Measurements from ENCODE around the gene SLC22A3.
"Not testable (repeated sequence)": the region's sequence is repeated elsewhere in the genome, so short reads cannot be mapped to it uniquely, and the experiment has no call there.

The SLC22A3 gene

DNA sequence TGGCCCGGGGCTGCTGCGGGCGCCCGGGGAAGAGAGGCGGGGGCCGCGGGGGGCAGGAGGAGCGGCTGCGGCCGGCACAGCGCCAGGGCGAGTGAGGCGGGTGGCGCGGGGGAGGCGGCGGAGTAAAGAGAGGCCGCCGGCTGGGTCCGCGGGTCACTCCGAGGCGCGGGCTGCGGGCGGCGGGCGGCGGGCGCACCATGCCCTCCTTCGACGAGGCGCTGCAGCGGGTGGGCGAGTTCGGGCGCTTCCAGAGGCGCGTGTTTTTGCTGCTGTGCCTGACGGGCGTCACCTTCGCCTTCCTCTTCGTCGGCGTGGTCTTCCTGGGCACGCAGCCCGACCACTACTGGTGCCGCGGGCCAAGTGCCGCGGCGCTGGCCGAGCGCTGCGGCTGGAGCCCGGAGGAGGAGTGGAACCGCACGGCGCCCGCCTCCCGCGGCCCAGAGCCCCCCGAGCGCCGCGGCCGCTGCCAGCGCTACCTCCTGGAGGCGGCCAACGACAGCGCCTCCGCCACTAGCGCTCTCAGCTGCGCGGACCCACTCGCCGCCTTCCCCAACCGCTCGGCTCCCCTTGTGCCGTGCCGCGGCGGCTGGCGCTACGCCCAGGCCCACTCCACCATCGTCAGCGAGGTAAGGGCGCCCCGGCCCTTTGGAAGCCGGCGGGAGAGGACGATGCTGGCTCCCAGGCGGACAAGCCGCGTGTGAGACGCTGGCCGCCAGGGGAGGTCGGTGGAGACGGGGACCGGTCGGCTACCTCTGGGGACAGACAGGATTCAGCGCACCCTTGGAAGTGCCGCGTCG lies at the start of gene SLC22A3:
SLC22A3 (plus strand) TSS at position 156 of the 797 bp plus-strand sequence; CDS start at position 198, 42 bp downstream.
- Histone ChIP-seq H3K27ac (no peak within 1 kb of the TSS), H3K4me3 (ENCODE audit: low read depth in 1 of 2, low read length in 1 of 2) (no peak within 1 kb of the TSS)
- no peak for TF ChIP-seq CTCF (IDR thresholded peaks at IDR 0.05)

DNA sequence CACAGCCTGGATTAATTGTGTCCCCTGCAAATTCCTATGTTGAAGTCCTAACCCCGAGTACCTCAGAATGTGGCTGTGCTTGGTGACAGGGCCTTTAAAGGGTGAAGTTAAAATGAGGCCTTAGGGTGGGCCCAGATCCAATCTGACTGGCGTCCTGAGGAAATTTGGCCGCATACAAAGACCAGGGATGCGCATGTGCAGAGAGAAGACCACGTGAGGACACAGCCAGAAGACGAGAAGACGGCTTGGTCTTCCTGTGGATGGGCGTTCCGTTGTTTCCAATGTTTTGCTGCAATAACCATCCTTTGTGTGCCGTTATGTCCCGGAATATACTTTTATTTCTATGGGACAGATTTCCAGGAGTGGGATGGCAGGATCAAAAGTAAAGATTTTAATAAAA lies 48.6 kb upstream of the SLC22A3 start:
- H3K4me3 ChIP-seq (ENCODE audit: low read depth in 1 of 2, low read length in 1 of 2) = no peak overlapping the region
- no peaks in the 10 kb centered on the region for H3K36me3 ChIP-seq
- no peaks in the 10 kb centered on the region for H3K9me3 ChIP-seq
- H3K27me3 ChIP-seq = no peaks in the 10 kb centered on the region
- no peaks in the 10 kb centered on the region for H3K4me1 ChIP-seq (ENCODE audit: control insufficient read depth in 1 of 2, insufficient read depth in 1 of 2, low read depth in 1 of 2, low read length in 1 of 2)
- no peak for TF ChIP-seq CTCF (IDR thresholded peaks at IDR 0.05)
- no peak overlapping the region for H3K27ac ChIP-seq

More for the DNA sequence above, at the start of gene SLC22A3:
- no peaks in the 10 kb centered on the region for H3K4me1 ChIP-seq (ENCODE audit: control insufficient read depth in 1 of 2, insufficient read depth in 1 of 2, low read depth in 1 of 2, low read length in 1 of 2)
- H3K9me3 ChIP-seq = no peaks in the 10 kb centered on the region
- no peaks in the 10 kb centered on the region for H3K36me3 ChIP-seq
- H3K27me3 ChIP-seq = peaks cover 82% of the 10 kb centered on the region

DNA sequence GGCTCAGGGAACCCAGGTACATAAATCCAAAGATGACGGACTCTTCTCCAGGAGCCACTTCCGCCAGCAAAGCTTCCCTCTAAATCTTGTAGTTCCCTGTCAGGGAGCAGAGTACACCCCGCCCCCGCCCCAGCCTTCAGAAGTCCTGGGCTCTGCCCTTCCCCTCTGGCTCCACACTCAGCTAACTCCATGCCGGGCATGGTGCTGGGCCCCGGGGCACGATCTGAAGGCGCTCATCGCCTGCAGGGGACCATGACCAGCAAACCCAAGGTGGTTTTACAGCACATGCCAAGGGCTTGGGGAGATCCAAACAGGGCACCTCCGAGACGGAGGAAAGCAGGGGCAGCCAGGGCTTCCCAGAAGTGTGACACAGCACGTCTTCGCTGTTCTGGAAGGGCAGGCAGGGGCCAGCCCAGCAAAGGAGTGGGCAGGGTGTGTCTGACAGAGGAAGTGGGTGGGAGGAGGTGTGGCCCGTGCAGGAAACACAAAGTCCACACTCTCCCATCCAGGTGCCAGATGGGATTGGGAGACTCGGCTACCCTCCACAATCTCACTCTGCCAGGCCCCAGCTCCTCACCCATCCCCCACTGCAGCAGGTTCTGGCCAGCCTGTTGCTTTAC lies 48.0 kb upstream of the SLC22A3 start:
- H3K4me1 ChIP-seq (ENCODE audit: control insufficient read depth in 1 of 2, insufficient read depth in 1 of 2, low read depth in 1 of 2, low read length in 1 of 2) = no peaks in the 10 kb centered on the region
- no peak for TF ChIP-seq CTCF (IDR thresholded peaks at IDR 0.05)
- no peak overlapping the region for H3K27ac ChIP-seq
- H3K4me3 ChIP-seq (ENCODE audit: low read depth in 1 of 2, low read length in 1 of 2) = no peak overlapping the region
- no peaks in the 10 kb centered on the region for H3K9me3 ChIP-seq
- H3K27me3 ChIP-seq = no peaks in the 10 kb centered on the region
- H3K36me3 ChIP-seq = no peaks in the 10 kb centered on the region

- Histone ChIP-seq H3K27ac (no peak overlapping the region), H3K4me3 (ENCODE audit: low read depth in 1 of 2, low read length in 1 of 2) (no peak overlapping the region)
- no peak for TF ChIP-seq CTCF (IDR thresholded peaks at IDR 0.05)
Observed at GRCh38 chr6:160301339-160301738, 46.8 kb upstream of the SLC22A3 start.

GRCh38 chr6:160302431-160303082 lies 45.6 kb upstream of the SLC22A3 start:
- H3K4me3 ChIP-seq (ENCODE audit: low read depth in 1 of 2, low read length in 1 of 2); H3K27ac ChIP-seq; H3K4me1 ChIP-seq (ENCODE audit: control insufficient read depth in 1 of 2, insufficient read depth in 1 of 2, low read depth in 1 of 2, low read length in 1 of 2); H3K9me3 ChIP-seq; H3K27me3 ChIP-seq; H3K36me3 ChIP-seq: not testable (repeated sequence)

More at GRCh38 chr6:160301339-160301738, 46.8 kb upstream of the SLC22A3 start:
- no peaks in the 10 kb centered on the region for H3K9me3 ChIP-seq
- no peaks in the 10 kb centered on the region for H3K36me3 ChIP-seq
- H3K4me1 ChIP-seq (ENCODE audit: control insufficient read depth in 1 of 2, insufficient read depth in 1 of 2, low read depth in 1 of 2, low read length in 1 of 2) = no peaks in the 10 kb centered on the region
- no peaks in the 10 kb centered on the region for H3K27me3 ChIP-seq

- Histone ChIP-seq H3K36me3 (no peaks in the 10 kb centered on the region), H3K4me3 (ENCODE audit: low read depth in 1 of 2, low read length in 1 of 2) (no peak overlapping the region), H3K27me3 (no peaks in the 10 kb centered on the region), H3K4me1 (ENCODE audit: control insufficient read depth in 1 of 2, insufficient read depth in 1 of 2, low read depth in 1 of 2, low read length in 1 of 2) (no peaks in the 10 kb centered on the region), H3K27ac (no peak overlapping the region), H3K9me3 (no peaks in the 10 kb centered on the region)
- TF ChIP-seq CTCF (IDR thresholded peaks at IDR 0.05) = no peak
Observed at GRCh38 chr6:160303806-160304205, 44.4 kb upstream of the SLC22A3 start.

Data from neutrophil (primary cell).